Measurements from ENCODE around the gene IQCM.

The IQCM gene

GRCh38 chr4:149713031-149713430 is 102.6 kb downstream of the IQCM start:
- Histone ChIP-seq H3K9me3 (ENCODE audit: control insufficient read depth in 2 of 2, low read length in 2 of 2) (no peaks in the 10 kb centered on the region), H3K27me3 (ENCODE audit: control insufficient read depth in 1 of 2, insufficient read depth in 2 of 2, low read length in 2 of 2) (no peaks in the 10 kb centered on the region), H3K27ac (ENCODE audit: low read length) (no peak overlapping the region), H3K4me1 (ENCODE audit: control insufficient read depth, insufficient read depth, low read length) (peaks cover 3% of the 10 kb centered on the region), H3K36me3 (ENCODE audit: control insufficient read depth in 2 of 2, insufficient read depth in 2 of 2, low read length in 2 of 2) (no peaks in the 10 kb centered on the region), H3K9ac (ENCODE audit: low read length in 2 of 2) (no peak overlapping the region), H3K4me3 (ENCODE audit: low read length in 2 of 2) (no peak overlapping the region)

- Histone ChIP-seq H3K4me1 (ENCODE audit: control insufficient read depth, insufficient read depth, low read length) (peaks cover 3% of the 10 kb centered on the region), H3K4me3 (ENCODE audit: low read length in 2 of 2) (no peak overlapping the region), H3K36me3 (ENCODE audit: control insufficient read depth in 2 of 2, insufficient read depth in 2 of 2, low read length in 2 of 2) (no peaks in the 10 kb centered on the region), H3K27ac (ENCODE audit: low read length) (no peak overlapping the region), H3K9me3 (ENCODE audit: control insufficient read depth in 2 of 2, low read length in 2 of 2) (no peaks in the 10 kb centered on the region), H3K9ac (ENCODE audit: low read length in 2 of 2) (no peak overlapping the region), H3K27me3 (ENCODE audit: control insufficient read depth in 1 of 2, insufficient read depth in 2 of 2, low read length in 2 of 2) (no peaks in the 10 kb centered on the region)
Measured at GRCh38 chr4:149711593-149712365, 103.9 kb downstream of the IQCM start.

- Histone ChIP-seq H3K27ac (ENCODE audit: low read length) (no peak overlapping the region), H3K36me3 (ENCODE audit: control insufficient read depth in 2 of 2, insufficient read depth in 2 of 2, low read length in 2 of 2) (no peaks in the 10 kb centered on the region), H3K4me3 (ENCODE audit: low read length in 2 of 2) (no peak overlapping the region), H3K4me1 (ENCODE audit: control insufficient read depth, insufficient read depth, low read length) (peaks cover 3% of the 10 kb centered on the region), H3K9me3 (ENCODE audit: control insufficient read depth in 2 of 2, low read length in 2 of 2) (no peaks in the 10 kb centered on the region), H3K9ac (ENCODE audit: low read length in 2 of 2) (no peak overlapping the region), H3K27me3 (ENCODE audit: control insufficient read depth in 1 of 2, insufficient read depth in 2 of 2, low read length in 2 of 2) (no peaks in the 10 kb centered on the region)
Measured at GRCh38 chr4:149709640-149710039, 106.0 kb downstream of the IQCM start.

GRCh38 chr4:149708513-149709130 is 107.0 kb downstream of the IQCM start:
- Histone ChIP-seq H3K9ac (ENCODE audit: low read length in 2 of 2) (no peak overlapping the region), H3K27me3 (ENCODE audit: control insufficient read depth in 1 of 2, insufficient read depth in 2 of 2, low read length in 2 of 2) (no peaks in the 10 kb centered on the region), H3K4me1 (ENCODE audit: control insufficient read depth, insufficient read depth, low read length) (peaks cover 3% of the 10 kb centered on the region), H3K9me3 (ENCODE audit: control insufficient read depth in 2 of 2, low read length in 2 of 2) (no peaks in the 10 kb centered on the region), H3K36me3 (ENCODE audit: control insufficient read depth in 2 of 2, insufficient read depth in 2 of 2, low read length in 2 of 2) (no peaks in the 10 kb centered on the region), H3K4me3 (ENCODE audit: low read length in 2 of 2) (no peak overlapping the region), H3K27ac (ENCODE audit: low read length) (no peak overlapping the region)

GRCh38 chr4:149707862-149708261 is 107.8 kb downstream of the IQCM start:
- no peaks in the 10 kb centered on the region for H3K27me3 ChIP-seq (ENCODE audit: control insufficient read depth in 1 of 2, insufficient read depth in 2 of 2, low read length in 2 of 2)
- H3K9ac ChIP-seq (ENCODE audit: low read length in 2 of 2) = no peak overlapping the region
- H3K36me3 ChIP-seq (ENCODE audit: control insufficient read depth in 2 of 2, insufficient read depth in 2 of 2, low read length in 2 of 2) = no peaks in the 10 kb centered on the region
- H3K27ac ChIP-seq (ENCODE audit: low read length) = no peak overlapping the region
- H3K4me1 ChIP-seq (ENCODE audit: control insufficient read depth, insufficient read depth, low read length) = peaks cover 3% of the 10 kb centered on the region
- no peak overlapping the region for H3K4me3 ChIP-seq (ENCODE audit: low read length in 2 of 2)
- no peaks in the 10 kb centered on the region for H3K9me3 ChIP-seq (ENCODE audit: control insufficient read depth in 2 of 2, low read length in 2 of 2)

- H3K36me3 ChIP-seq (ENCODE audit: control insufficient read depth in 2 of 2, insufficient read depth in 2 of 2, low read length in 2 of 2) = no peaks in the 10 kb centered on the region
Measured at GRCh38 chr4:149706942-149707341, 108.7 kb downstream of the IQCM start.

GRCh38 chr4:149702414-149703293 is 113.0 kb downstream of the IQCM start:
- no peak overlapping the region for H3K27ac ChIP-seq (ENCODE audit: low read length)
- H3K27me3 ChIP-seq (ENCODE audit: control insufficient read depth in 1 of 2, insufficient read depth in 2 of 2, low read length in 2 of 2) = no peaks in the 10 kb centered on the region
- no peak overlapping the region for H3K9ac ChIP-seq (ENCODE audit: low read length in 2 of 2)
- no peaks in the 10 kb centered on the region for H3K4me1 ChIP-seq (ENCODE audit: control insufficient read depth, insufficient read depth, low read length)
- H3K4me3 ChIP-seq (ENCODE audit: low read length in 2 of 2) = no peak overlapping the region
- H3K9me3 ChIP-seq (ENCODE audit: control insufficient read depth in 2 of 2, low read length in 2 of 2) = no peaks in the 10 kb centered on the region
- H3K36me3 ChIP-seq (ENCODE audit: control insufficient read depth in 2 of 2, insufficient read depth in 2 of 2, low read length in 2 of 2) = no peaks in the 10 kb centered on the region

More at GRCh38 chr4:149706942-149707341, 108.7 kb downstream of the IQCM start:
- no peaks in the 10 kb centered on the region for H3K9me3 ChIP-seq (ENCODE audit: control insufficient read depth in 2 of 2, low read length in 2 of 2)
- no peak overlapping the region for H3K4me3 ChIP-seq (ENCODE audit: low read length in 2 of 2)
- peaks cover 1% of the 10 kb centered on the region for H3K4me1 ChIP-seq (ENCODE audit: control insufficient read depth, insufficient read depth, low read length)
- no peak overlapping the region for H3K27ac ChIP-seq (ENCODE audit: low read length)
- no peaks in the 10 kb centered on the region for H3K27me3 ChIP-seq (ENCODE audit: control insufficient read depth in 1 of 2, insufficient read depth in 2 of 2, low read length in 2 of 2)
- H3K9ac ChIP-seq (ENCODE audit: low read length in 2 of 2) = no peak overlapping the region

- H3K4me1 ChIP-seq (ENCODE audit: control insufficient read depth, insufficient read depth, low read length) = no peaks in the 10 kb centered on the region
- H3K36me3 ChIP-seq (ENCODE audit: control insufficient read depth in 2 of 2, insufficient read depth in 2 of 2, low read length in 2 of 2) = no peaks in the 10 kb centered on the region
- no peaks in the 10 kb centered on the region for H3K27me3 ChIP-seq (ENCODE audit: control insufficient read depth in 1 of 2, insufficient read depth in 2 of 2, low read length in 2 of 2)
- no peak overlapping the region for H3K4me3 ChIP-seq (ENCODE audit: low read length in 2 of 2)
- H3K9ac ChIP-seq (ENCODE audit: low read length in 2 of 2) = no peak overlapping the region
- H3K9me3 ChIP-seq (ENCODE audit: control insufficient read depth in 2 of 2, low read length in 2 of 2) = no peaks in the 10 kb centered on the region
- no peak overlapping the region for H3K27ac ChIP-seq (ENCODE audit: low read length)
Measured at GRCh38 chr4:149701435-149702156, 114.0 kb downstream of the IQCM start.

- Histone ChIP-seq H3K9ac (ENCODE audit: low read length in 2 of 2) (no peak overlapping the region), H3K4me3 (ENCODE audit: low read length in 2 of 2) (no peak overlapping the region), H3K36me3 (ENCODE audit: control insufficient read depth in 2 of 2, insufficient read depth in 2 of 2, low read length in 2 of 2) (no peaks in the 10 kb centered on the region), H3K27me3 (ENCODE audit: control insufficient read depth in 1 of 2, insufficient read depth in 2 of 2, low read length in 2 of 2) (no peaks in the 10 kb centered on the region), H3K27ac (ENCODE audit: low read length) (no peak overlapping the region), H3K4me1 (ENCODE audit: control insufficient read depth, insufficient read depth, low read length) (no peaks in the 10 kb centered on the region), H3K9me3 (ENCODE audit: control insufficient read depth in 2 of 2, low read length in 2 of 2) (no peaks in the 10 kb centered on the region)
Measured at GRCh38 chr4:149700272-149700671, 115.4 kb downstream of the IQCM start.

- Histone ChIP-seq H3K4me1 (ENCODE audit: control insufficient read depth, insufficient read depth, low read length) (no peaks in the 10 kb centered on the region), H3K36me3 (ENCODE audit: control insufficient read depth in 2 of 2, insufficient read depth in 2 of 2, low read length in 2 of 2) (no peaks in the 10 kb centered on the region), H3K27ac (ENCODE audit: low read length) (no peak overlapping the region), H3K27me3 (ENCODE audit: control insufficient read depth in 1 of 2, insufficient read depth in 2 of 2, low read length in 2 of 2) (no peaks in the 10 kb centered on the region), H3K9me3 (ENCODE audit: control insufficient read depth in 2 of 2, low read length in 2 of 2) (no peaks in the 10 kb centered on the region), H3K9ac (ENCODE audit: low read length in 2 of 2) (no peak overlapping the region), H3K4me3 (ENCODE audit: low read length in 2 of 2) (no peak overlapping the region)
Measured at GRCh38 chr4:149699642-149700041, 116.0 kb downstream of the IQCM start.
